GM18520 (cell line): ENCODE results near the gene GARNL3.

ENCODE experiments used
- ATAC-seq: cut with Tn5 transposase; IDR thresholded peaks from one replicate; pipeline ENCODE4 v1.9.1; 2021; ENCODE audit not compliant: unreplicated experiment

Gene GARNL3

DNA sequence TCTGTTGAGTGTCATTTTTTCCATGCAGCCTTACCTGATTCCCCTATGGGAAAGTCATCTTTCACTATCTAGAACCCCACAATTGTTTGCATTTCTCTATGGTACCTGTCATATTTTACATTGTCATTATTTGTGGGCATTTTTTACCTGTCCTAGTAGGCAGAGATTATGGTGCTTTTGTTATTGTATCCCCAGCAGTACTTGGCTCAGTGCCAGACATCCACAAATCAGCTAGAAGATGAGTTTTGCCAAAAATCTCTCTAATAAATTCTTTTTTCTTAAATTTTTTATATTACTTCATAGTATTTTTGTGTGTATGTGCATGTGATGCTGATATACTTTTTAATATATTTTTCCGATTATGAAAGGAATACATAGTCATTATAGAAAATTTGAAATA is 13.2 kb downstream of the GARNL3 start:
- no peak for ATAC-seq

GRCh38 chr9:127278372-127278771 is 13.8 kb downstream of the GARNL3 start:
- ATAC-seq = no peak

DNA sequence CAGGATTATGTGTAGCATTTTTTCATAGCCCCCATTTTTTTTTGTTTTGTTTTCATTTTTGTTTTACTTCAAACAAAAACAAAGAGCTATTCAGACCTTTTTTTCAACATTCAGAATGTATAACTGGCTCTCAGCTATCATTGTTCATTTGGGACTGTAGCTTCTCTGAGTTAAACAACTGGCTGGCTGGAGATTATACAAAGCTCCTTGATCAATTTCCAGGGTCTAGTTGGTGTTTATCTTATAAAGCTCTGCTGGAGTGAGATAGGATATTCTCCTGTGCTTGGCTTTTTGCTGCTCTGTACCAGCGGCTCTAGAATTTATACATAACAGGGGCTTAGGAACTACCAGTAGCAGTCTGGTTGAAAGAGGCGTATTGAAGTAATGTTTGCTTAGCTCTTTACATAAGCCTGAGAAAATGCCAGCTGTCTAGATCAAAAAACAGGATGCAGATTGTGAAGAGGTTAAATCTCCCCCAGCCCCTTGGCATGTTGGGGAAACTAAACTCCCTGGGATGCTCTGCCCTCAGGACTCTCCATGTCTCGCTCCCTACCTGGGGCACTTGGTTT is 15.2 kb downstream of the GARNL3 start:
- no peak for ATAC-seq

- no peak for ATAC-seq
Measured at GRCh38 chr9:127280880-127281660, 16.5 kb downstream of the GARNL3 start.

- no peak for ATAC-seq
Measured at GRCh38 chr9:127281891-127282290, 17.3 kb downstream of the GARNL3 start.

GRCh38 chr9:127282611-127283010 is 18.0 kb downstream of the GARNL3 start:
- no peak for ATAC-seq

DNA sequence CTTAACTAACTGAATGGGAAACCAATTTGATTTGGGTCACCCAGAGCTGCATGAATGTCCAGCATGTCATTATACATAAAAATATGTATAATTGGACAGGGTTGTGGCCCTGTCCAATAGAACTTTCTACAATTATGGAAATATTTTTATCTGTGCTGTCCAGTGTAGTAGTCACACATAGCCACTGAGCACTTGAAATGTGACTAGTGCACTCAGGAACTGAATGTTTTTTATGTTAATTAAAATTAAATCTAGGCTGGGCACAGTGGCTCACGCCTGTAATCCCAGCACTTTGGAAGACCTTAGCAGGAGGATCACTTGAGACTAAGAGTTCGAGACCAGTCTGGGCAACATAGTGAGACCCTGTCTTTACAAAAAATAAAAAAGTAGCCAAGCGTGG is 18.6 kb downstream of the GARNL3 start:
- ATAC-seq = no peak

GRCh38 chr9:127283917-127284497 is 19.4 kb downstream of the GARNL3 start:
- ATAC-seq = no peak

GRCh38 chr9:127285965-127286364 is 21.4 kb downstream of the GARNL3 start:
- ATAC-seq = no peak

DNA sequence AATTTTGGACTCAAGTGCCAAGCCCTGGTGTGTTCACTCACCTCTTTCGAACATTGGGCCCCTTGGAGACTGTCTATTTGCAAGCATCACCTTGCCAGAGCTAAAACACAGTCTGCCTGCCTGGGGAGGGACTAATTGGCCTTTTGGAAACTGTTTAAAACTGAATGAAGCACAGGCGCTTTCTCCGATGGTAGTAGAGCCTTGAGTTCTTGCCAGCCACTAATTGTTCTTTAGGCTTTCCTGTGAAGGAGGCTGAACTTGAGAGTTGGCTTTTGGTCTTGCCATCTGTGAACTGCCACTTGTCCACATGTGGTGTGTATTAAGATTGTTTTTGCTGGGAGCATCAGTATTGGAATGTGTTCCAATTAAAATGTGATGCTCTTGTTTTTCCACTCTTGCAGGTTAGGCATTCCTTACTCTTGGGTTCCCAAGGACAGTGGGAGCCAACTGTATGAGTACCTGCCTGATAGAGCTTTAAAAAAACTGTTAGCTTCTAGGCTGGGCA is 26.0 kb downstream of the GARNL3 start:
- ATAC-seq = no peak

- ATAC-seq = no peak
Measured at GRCh38 chr9:127291246-127291778, 26.7 kb downstream of the GARNL3 start.

DNA sequence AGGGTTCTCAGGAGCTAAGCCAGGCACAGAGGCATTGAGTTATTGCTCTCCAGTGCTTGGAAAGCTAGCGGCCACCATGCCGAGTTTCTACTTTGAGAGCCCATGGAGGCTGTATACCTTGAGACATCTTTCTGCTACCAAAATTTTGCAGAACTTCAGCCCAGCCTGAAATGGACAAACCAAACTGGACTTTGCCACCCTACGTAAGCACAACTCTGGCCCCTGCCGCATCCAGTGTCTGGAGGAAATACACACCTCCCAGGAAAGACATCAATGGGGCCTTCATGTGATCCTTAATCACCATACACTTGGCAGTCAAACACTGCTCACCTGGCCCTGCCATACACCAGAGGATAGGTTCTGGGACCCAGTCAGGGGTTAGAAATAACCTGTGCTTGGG is 27.8 kb downstream of the GARNL3 start:
- no peak for ATAC-seq

GRCh38 chr9:127293328-127293727 is 28.8 kb downstream of the GARNL3 start:
- no peak for ATAC-seq

DNA sequence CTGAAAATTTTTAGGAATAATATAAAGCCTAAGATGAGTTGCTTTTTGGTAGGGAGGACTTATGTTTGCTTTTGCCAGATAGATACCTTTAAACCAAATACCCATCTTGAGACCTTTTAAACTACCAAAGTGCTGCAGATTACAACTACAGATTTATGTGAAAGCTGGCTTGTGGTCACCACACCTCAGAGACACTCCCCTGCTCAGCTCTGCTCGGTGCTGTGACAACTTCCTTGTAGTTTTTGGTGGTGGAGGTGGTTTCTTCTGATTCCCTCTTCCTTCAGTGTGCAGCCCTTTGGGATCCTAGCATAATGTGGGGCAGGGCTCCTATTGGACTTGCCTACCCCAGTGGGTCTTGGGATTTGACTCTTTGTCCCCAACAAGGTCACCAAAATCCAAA is 29.2 kb downstream of the GARNL3 start:
- ATAC-seq = no peak

DNA sequence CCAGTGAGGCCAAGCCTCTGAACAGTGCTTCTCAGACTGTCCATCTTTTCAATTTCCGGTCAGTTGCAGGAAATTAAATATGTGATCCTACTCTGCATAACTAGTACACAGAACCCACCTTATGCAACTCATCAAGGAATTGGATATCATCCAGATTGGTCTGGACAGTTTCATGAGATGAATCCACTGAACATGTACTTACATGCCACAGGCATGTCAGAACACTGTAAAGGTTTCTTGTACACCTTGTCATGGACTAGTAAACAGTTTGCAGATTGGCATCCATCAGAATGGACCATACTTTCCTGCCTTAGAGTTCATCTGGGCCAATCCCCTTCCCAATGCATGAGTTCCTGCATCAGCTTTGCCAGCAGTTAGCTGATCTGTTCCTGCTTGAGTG is 30.4 kb downstream of the GARNL3 start:
- ATAC-seq = no peak

DNA sequence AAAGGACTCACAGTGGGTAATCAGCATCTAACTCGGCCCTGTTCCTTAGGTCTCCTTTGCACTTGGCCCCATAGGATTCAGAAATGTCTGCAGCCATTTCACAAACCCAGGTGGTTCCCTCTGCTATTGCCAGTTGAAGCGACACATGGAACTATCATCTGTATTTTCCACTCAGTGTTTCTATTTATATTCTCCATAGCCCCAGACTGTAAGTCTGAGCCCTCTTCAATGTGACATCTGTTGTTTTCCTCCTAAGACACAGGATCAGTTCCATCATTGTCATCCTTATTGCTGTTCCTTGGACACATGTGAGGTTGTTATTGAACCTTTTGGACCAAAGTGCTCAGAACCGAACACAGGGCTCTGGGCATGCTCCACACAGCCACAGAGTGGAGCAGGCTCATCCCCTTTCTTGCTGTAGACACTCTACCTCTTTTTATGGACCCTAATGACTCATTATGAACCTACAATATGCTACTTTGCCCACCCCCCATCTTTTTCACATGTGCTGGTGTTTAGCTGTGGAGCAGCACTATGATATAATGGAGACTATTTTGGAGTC is 36.4 kb downstream of the GARNL3 start:
- ATAC-seq = no peak

DNA sequence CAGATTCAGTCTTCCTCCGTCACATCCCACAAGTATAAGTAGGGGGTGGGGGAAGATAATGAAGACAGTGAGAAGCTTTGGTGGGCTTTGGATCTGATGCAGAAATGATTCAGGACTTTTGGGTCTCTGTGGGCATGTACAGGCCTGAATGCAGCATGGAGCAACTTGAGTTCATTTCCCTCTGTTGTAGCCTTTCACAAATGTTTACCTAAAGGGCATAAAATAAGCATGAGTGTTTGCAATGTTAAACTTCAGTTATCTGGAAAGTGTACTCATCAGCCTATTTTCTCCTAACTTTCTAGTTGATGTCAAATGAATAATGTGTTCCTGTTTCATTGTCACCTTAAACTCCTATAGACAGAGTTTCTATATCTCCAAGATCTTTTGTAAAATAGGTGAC is 39.3 kb downstream of the GARNL3 start:
- no peak for ATAC-seq

- no peak for ATAC-seq
Measured at GRCh38 chr9:127305206-127305837, 40.7 kb downstream of the GARNL3 start.

DNA sequence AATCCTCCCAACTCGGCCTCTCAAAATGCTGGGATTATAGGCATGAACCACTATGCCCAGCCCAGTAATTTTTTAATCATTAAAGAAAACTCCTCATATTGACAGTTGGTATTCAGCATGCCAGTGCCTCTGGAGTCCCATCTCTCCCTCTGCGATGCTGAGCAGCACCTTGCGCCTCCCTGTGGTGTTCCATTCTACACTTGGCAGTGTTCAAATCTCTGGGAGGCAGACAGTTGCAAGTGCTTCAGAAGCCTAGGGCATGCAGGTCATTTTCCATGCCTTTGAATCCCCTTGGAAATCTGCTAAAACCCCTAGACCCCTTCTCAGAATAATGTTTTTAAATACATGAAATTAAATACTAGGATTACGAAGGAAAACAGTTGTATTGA is 41.3 kb downstream of the GARNL3 start:
- ATAC-seq = no peak

GRCh38 chr9:127307802-127308201 is 43.2 kb downstream of the GARNL3 start:
- ATAC-seq = no peak
